ENCODE measurements around the gene ID3.

Gene ID3

GRCh38 chr1:23559136-23559984 lies at the start of gene ID3:
TSS of gene ID3 (minus strand) at chr1:23559501. CDS start at chr1:23559426, 75 bp downstream.
- H3F3A ChIP-seq (ENCODE audit: insufficient read depth, low read length), result peaks cover 28% of the 10 kb centered on the region

GRCh38 chr1:23607944-23608343 lies 48.6 kb upstream of the ID3 start:
- H3K4me1 ChIP-seq (ENCODE audit: insufficient read depth, low read length, severe bottlenecking), result peaks cover 54% of the 10 kb centered on the region

More at GRCh38 chr1:23559136-23559984, at the start of gene ID3:
- Histone ChIP-seq H3K9me3 (ENCODE audit: low read length) (no peaks in the 10 kb centered on the region), H3K9ac (ENCODE audit: low read length) (peak within 1 kb of the TSS; percentile 92), H3K79me2 (ENCODE audit: insufficient read depth, low read length) (peaks cover 14% of the 10 kb centered on the region), H3K9me2 (ENCODE audit: low read depth, low read length) (no peaks in the 10 kb centered on the region), H3K27me3 (ENCODE audit: insufficient read depth, low read length) (no peaks in the 10 kb centered on the region), H3K4me2 (ENCODE audit: low read length) (peak within 1 kb of the TSS; percentile 87), H4K20me1 (ENCODE audit: insufficient read depth, low read length) (no peaks in the 10 kb centered on the region), H3K36me3 (ENCODE audit: insufficient read depth, low read length) (peaks cover 25% of the 10 kb centered on the region), H2AFZ (ENCODE audit: low read length) (no peak within 1 kb of the TSS), H3K27ac (ENCODE audit: low read depth, low read length, poor library complexity, severe bottlenecking) (peak within 1 kb of the TSS; percentile 91), H3K4me3 (ENCODE audit: low read depth, low read length, poor library complexity, severe bottlenecking) (peak within 1 kb of the TSS; percentile 95), H3K4me1 (ENCODE audit: insufficient read depth, low read length, severe bottlenecking) (peaks cover 69% of the 10 kb centered on the region)
- TF ChIP-seq EZH2 (IDR thresholded peaks at IDR 0.05; ENCODE audit: borderline replicate concordance, low read length) (no peak), CTCF (IDR thresholded peaks at IDR 0.05; ENCODE audit: low read length) (no peak)

More at GRCh38 chr1:23607944-23608343, 48.6 kb upstream of the ID3 start:
- no peak for TF ChIP-seq CTCF (IDR thresholded peaks at IDR 0.05; ENCODE audit: low read length)
- TF ChIP-seq EZH2 (IDR thresholded peaks at IDR 0.05; ENCODE audit: borderline replicate concordance, low read length), result no peak
- H3K9me3 ChIP-seq (ENCODE audit: low read length), result no peaks in the 10 kb centered on the region
- H3K79me2 ChIP-seq (ENCODE audit: insufficient read depth, low read length), result no peaks in the 10 kb centered on the region
- peak overlapping the region; percentile 85 for H3K27ac ChIP-seq (ENCODE audit: low read depth, low read length, poor library complexity, severe bottlenecking)
- H3K27me3 ChIP-seq (ENCODE audit: insufficient read depth, low read length), result no peaks in the 10 kb centered on the region
- H3K4me3 ChIP-seq (ENCODE audit: low read depth, low read length, poor library complexity, severe bottlenecking), result no peak overlapping the region
- H3K9me2 ChIP-seq (ENCODE audit: low read depth, low read length), result no peaks in the 10 kb centered on the region
- H3K4me2 ChIP-seq (ENCODE audit: low read length), result no peak overlapping the region
- no peaks in the 10 kb centered on the region for H3K36me3 ChIP-seq (ENCODE audit: insufficient read depth, low read length)
- no peaks in the 10 kb centered on the region for H3F3A ChIP-seq (ENCODE audit: insufficient read depth, low read length)
- no peaks in the 10 kb centered on the region for H4K20me1 ChIP-seq (ENCODE audit: insufficient read depth, low read length)
- no peak overlapping the region for H2AFZ ChIP-seq (ENCODE audit: low read length)
- no peak overlapping the region; the same call in 1 of the 2 replicates for H3K9ac ChIP-seq (ENCODE audit: low read length)
